Panc1 (cell line): Measurements from ENCODE around the gene ARID5A. TPM values are rescaled to one million over a fixed set of nuclear protein-coding genes. Genes with fewer than 3 reads are reported as not detected.

Experiments
- ATAC-seq: fragments of 200-7000 bp; cut with Tn5 transposase; 2 replicates; pipeline ENCODE4 v1.9.1; 2020; ENCODE audit warnings: mild to moderate bottlenecking, moderate library complexity
- BruUV-seq: library from RNA; stranded (reverse); fragments of 400-500 nt; replicated peaks from 2 replicates; lab custom pipeline; 2021; lab: Mats Ljungman, UMichigan
- CTCF ChIA-PET: fragments of 300-600 bp; sonication (Branson Sonifier 250); formaldehyde crosslinking; loops from one replicate; lab custom pipeline; 2022; ENCODE audit warnings: antibody characterized with exemption; lab: Charles Lee
- POLR2A ChIA-PET: fragments of 300-600 bp; sonication (Branson Sonifier 250); formaldehyde crosslinking; loops from one replicate; lab custom pipeline; 2022; ENCODE audit warnings: antibody characterized with exemption; lab: Charles Lee
- DNase-seq: peaks from one replicate; pipeline ENCODE4 v3.0.0-alpha.2; 2010; ENCODE audit warnings: low read depth, low spot score
- H3K27ac ChIP-seq: 2 replicates; pipeline ENCODE4 v1.5.1; 2011; ENCODE audit warnings: mild to moderate bottlenecking, low read length, inconsistent platforms
- H3K27me3 ChIP-seq: fragments of 200-500 bp; sonication (Bioruptor generic); 2 replicates; pipeline ENCODE4 v1.6.0; 2014; ENCODE audit warnings: low read length, inconsistent platforms; ENCODE audit not compliant: control insufficient read depth, insufficient read depth
- H3K36me3 ChIP-seq: fragments of 200-500 bp; sonication (Bioruptor generic); 2 replicates; pipeline ENCODE4 v1.5.1; 2014; ENCODE audit warnings: inconsistent platforms, mild to moderate bottlenecking, low read length, moderate library complexity; ENCODE audit not compliant: control insufficient read depth, insufficient read depth
- H3K4me1 ChIP-seq: 2 replicates; pipeline ENCODE4 v1.5.1; 2011; ENCODE audit warnings: inconsistent platforms, mild to moderate bottlenecking, low read length, moderate library complexity; ENCODE audit not compliant: control insufficient read depth, insufficient read depth
- H3K4me3 ChIP-seq, 2 experiments: 2 replicates each; pipeline ENCODE4 v1.5.1; 2011 to 2012; ENCODE audit warnings: low read depth in 2 of 2, low read length in 2 of 2, mild to moderate bottlenecking in 2 of 2, inconsistent platforms in 1 of 2, moderate library complexity in 1 of 2
- H3K9me3 ChIP-seq: fragments of 200-500 bp; sonication (Bioruptor generic); 2 replicates; pipeline ENCODE4 v1.5.1; 2014; ENCODE audit warnings: low read depth, mild to moderate bottlenecking, inconsistent platforms, low read length, moderate library complexity; ENCODE audit not compliant: control insufficient read depth, insufficient read depth
- POLR2AphosphoS5 ChIP-seq: IDR thresholded peaks from 2 replicates; pipeline ENCODE4 v1.6.1; 2012; ENCODE audit warnings: mild to moderate bottlenecking, low read depth, low read length, moderate library complexity
- REST ChIP-seq, 2 experiments: IDR thresholded peaks; 2 replicates each; pipeline ENCODE4 v1.6.1; 2011 to 2012; ENCODE audit warnings: low read depth in 2 of 2, control low read depth in 1 of 2, low read length in 1 of 2, mild to moderate bottlenecking in 1 of 2, moderate library complexity in 1 of 2; ENCODE audit not compliant: insufficient read depth in 1 of 2
- SIN3A ChIP-seq: IDR thresholded peaks from 2 replicates; pipeline ENCODE4 v1.6.1; 2012; ENCODE audit warnings: low read depth, mild to moderate bottlenecking, low read length, moderate library complexity, borderline replicate concordance; ENCODE audit not compliant: insufficient read depth
- TCF7L2 ChIP-seq: IDR thresholded peaks from 2 replicates; pipeline ENCODE4 v1.6.1; 2011; ENCODE audit warnings: mild to moderate bottlenecking, low read depth, low read length, inconsistent platforms
- in situ Hi-C: cut with HindIII; loops from 2 replicates; pipeline ENCODE4 v1.10.0; 2016; ENCODE audit warnings: low sequenced_read_pairs, low pct_unique_long_range_greater_than_20kb
- intact Hi-C: fragments of 100-400 bp; cut with micrococcal nuclease; formaldehyde crosslinking; loops from one replicate; pipeline ENCODE4 v1.10.0; 2022; ENCODE audit not compliant: unreplicated experiment
- total RNA-seq: library from RNA; stranded (reverse); gene quantifications from one replicate; pipeline ENCODE4 v1.2.1, GENCODE V29; 2021; ENCODE audit not compliant: unreplicated experiment
- TF ChIP-seq, protein P1 (sequence below): fragments of 450-650 bp; IDR thresholded peaks from 2 replicates; pipeline ENCODE4 v1.5.1; 2017; ENCODE audit warnings: mild to moderate bottlenecking

Gene ARID5A
- total RNA-seq, 1 experiment from 2014 or later, result 19.3 TPM

GRCh38 chr2:96512341-96512740, 24.2 kb upstream of the ARID5A start:
- ATAC-seq (no peak), DNase-seq (no peak)
- intact Hi-C loops, result no loop called here
- H3K4me1 ChIP-seq, result peaks cover 15% of the 10 kb centered on the region
- ChIA-PET CTCF (interaction anchor here (0.5 to 0.7 kb wide), 2 partner anchors 156 to 216 kb away, joined by 3 to 12 read pairs; no protein-coding TSS in a partner anchor), POLR2A (interaction anchor here (1.2 kb wide), 1 partner anchor 304 kb away, joined by 3 read pairs; the partner anchor contains the start of gene STARD7)
- no peaks in the 10 kb centered on the region for H3K27me3 ChIP-seq
- no peak for TF ChIP-seq SIN3A
- no peak for TF ChIP-seq REST (IDR thresholded peaks at IDR 0.05; ENCODE audit: insufficient read depth in 1 of 2, low read depth in 2 of 2, low read length in 1 of 2)
- TF ChIP-seq POLR2AphosphoS5, result no peak
- no peak for TF ChIP-seq TCF7L2
- TF ChIP-seq, protein P1, sequence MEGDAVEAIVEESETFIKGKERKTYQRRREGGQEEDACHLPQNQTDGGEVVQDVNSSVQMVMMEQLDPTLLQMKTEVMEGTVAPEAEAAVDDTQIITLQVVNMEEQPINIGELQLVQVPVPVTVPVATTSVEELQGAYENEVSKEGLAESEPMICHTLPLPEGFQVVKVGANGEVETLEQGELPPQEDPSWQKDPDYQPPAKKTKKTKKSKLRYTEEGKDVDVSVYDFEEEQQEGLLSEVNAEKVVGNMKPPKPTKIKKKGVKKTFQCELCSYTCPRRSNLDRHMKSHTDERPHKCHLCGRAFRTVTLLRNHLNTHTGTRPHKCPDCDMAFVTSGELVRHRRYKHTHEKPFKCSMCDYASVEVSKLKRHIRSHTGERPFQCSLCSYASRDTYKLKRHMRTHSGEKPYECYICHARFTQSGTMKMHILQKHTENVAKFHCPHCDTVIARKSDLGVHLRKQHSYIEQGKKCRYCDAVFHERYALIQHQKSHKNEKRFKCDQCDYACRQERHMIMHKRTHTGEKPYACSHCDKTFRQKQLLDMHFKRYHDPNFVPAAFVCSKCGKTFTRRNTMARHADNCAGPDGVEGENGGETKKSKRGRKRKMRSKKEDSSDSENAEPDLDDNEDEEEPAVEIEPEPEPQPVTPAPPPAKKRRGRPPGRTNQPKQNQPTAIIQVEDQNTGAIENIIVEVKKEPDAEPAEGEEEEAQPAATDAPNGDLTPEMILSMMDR, result no peak
- in situ Hi-C loops, result no loop called here
- H3K27ac ChIP-seq, result no peak overlapping the region
- no peaks in the 10 kb centered on the region for H3K36me3 ChIP-seq
- peaks cover 4% of the 10 kb centered on the region; the same call in 1 of the 2 replicates for H3K9me3 ChIP-seq
- no peak overlapping the region for H3K4me3 ChIP-seq
- no TSS peak for BruUV-seq

GRCh38 chr2:96514521-96514920, 22.0 kb upstream of the ARID5A start:
- intact Hi-C loops, result no loop called here
- no peak overlapping the region for H3K27ac ChIP-seq
- no peaks in the 10 kb centered on the region for H3K27me3 ChIP-seq
- H3K36me3 ChIP-seq, result no peaks in the 10 kb centered on the region
- DNase-seq (no peak), ATAC-seq (no peak)
- H3K9me3 ChIP-seq, result peaks cover 7% of the 10 kb centered on the region; the same call in 1 of the 2 replicates
- ChIA-PET CTCF (no interaction called here), POLR2A (interaction anchor here (0.6 kb wide), 1 partner anchor 194 kb away, joined by 3 read pairs; no protein-coding TSS in a partner anchor)
- H3K4me1 ChIP-seq, result peaks cover 3% of the 10 kb centered on the region; the same call in 1 of the 2 replicates
- H3K4me3 ChIP-seq, result no peak overlapping the region
- in situ Hi-C loops, result no loop called here
- BruUV-seq, result no TSS peak
- TF ChIP-seq, protein P1, result no peak
- TF ChIP-seq REST (IDR thresholded peaks at IDR 0.05; ENCODE audit: insufficient read depth in 1 of 2, low read depth in 2 of 2, low read length in 1 of 2), result no peak
- no peak for TF ChIP-seq SIN3A
- TF ChIP-seq TCF7L2, result no peak
- TF ChIP-seq POLR2AphosphoS5, result no peak
